OCI-LY3 (cell line): Measurements from ENCODE around the gene WWOX.

ENCODE experiments used
- H2AFZ ChIP-seq: fragments of 200-600, 300-600 bp; shearing (Covaris generic); 2 replicates; pipeline ENCODE4 v1.6.0; 2014; ENCODE audit warnings: antibody characterized with exemption, low read depth, low read length
- H3K27ac ChIP-seq: fragments of 200-600, 300-600 bp; sonication (generic); 2 replicates; pipeline ENCODE4 v1.5.1; 2014; ENCODE audit warnings: mild to moderate bottlenecking, low read length, moderate library complexity, mixed read lengths
- H3K27me3 ChIP-seq: fragments of 200-600, 300-600 bp; sonication (generic); 2 replicates; pipeline ENCODE4 v1.6.1; 2014; ENCODE audit warnings: low read depth, low read length, mixed read lengths
- H3K36me3 ChIP-seq: fragments of 200-600, 300-600 bp; sonication (generic); replicated peaks from 2 replicates; pipeline ENCODE3; 2014; ENCODE audit warnings: low read depth, low read length, mixed read lengths
- H3K4me1 ChIP-seq: fragments of 300-600, 200-600 bp; sonication (generic); 2 replicates; pipeline ENCODE4 v1.6.1; 2014; ENCODE audit warnings: low read length, mixed read lengths
- H3K4me2 ChIP-seq: fragments of 200-600, 300-600 bp; sonication (generic); 2 replicates; pipeline ENCODE4 v1.6.1; 2014; ENCODE audit warnings: low read length, mixed read lengths
- H3K4me3 ChIP-seq: fragments of 300-600, 200-600 bp; sonication (generic); 2 replicates; pipeline ENCODE4 v1.5.1; 2014; ENCODE audit warnings: antibody characterized with exemption, mild to moderate bottlenecking, low read length, moderate library complexity
- H3K79me2 ChIP-seq: fragments of 300-600, 200-600 bp; shearing (Covaris generic); 2 replicates; pipeline ENCODE4 v1.6.1; 2014; ENCODE audit warnings: mild to moderate bottlenecking, low read length, mixed read lengths
- H3K9ac ChIP-seq: fragments of 300-600, 200-600 bp; shearing (Covaris generic); 2 replicates; pipeline ENCODE4 v1.6.0; 2014; ENCODE audit warnings: mild to moderate bottlenecking, low read length, moderate library complexity
- H3K9me3 ChIP-seq: fragments of 200-600, 300-600 bp; shearing (Covaris generic); 2 replicates; pipeline ENCODE4 v1.6.1; 2014; ENCODE audit warnings: low read length, mixed read lengths; ENCODE audit not compliant: insufficient read depth
- H4K20me1 ChIP-seq: fragments of 200-600, 300-600 bp; sonication (generic); 2 replicates; pipeline ENCODE4 v1.6.1; 2016; ENCODE audit warnings: low read length, mixed read lengths; ENCODE audit not compliant: insufficient read depth
- EZH2phosphoT487 ChIP-seq: fragments of 200-600 bp; shearing (Covaris generic); IDR thresholded peaks from 2 replicates; pipeline ENCODE4 v1.6.1; 2018; ENCODE audit warnings: antibody characterized with exemption, mixed run types, low read depth
- TF ChIP-seq, protein P1 (sequence below): fragments of 200-600, 300-600 bp; sonication (generic); IDR thresholded peaks from 2 replicates; pipeline ENCODE4 v1.5.1; 2014; ENCODE audit warnings: antibody characterized with exemption, low read length, low read depth

The WWOX gene

DNA sequence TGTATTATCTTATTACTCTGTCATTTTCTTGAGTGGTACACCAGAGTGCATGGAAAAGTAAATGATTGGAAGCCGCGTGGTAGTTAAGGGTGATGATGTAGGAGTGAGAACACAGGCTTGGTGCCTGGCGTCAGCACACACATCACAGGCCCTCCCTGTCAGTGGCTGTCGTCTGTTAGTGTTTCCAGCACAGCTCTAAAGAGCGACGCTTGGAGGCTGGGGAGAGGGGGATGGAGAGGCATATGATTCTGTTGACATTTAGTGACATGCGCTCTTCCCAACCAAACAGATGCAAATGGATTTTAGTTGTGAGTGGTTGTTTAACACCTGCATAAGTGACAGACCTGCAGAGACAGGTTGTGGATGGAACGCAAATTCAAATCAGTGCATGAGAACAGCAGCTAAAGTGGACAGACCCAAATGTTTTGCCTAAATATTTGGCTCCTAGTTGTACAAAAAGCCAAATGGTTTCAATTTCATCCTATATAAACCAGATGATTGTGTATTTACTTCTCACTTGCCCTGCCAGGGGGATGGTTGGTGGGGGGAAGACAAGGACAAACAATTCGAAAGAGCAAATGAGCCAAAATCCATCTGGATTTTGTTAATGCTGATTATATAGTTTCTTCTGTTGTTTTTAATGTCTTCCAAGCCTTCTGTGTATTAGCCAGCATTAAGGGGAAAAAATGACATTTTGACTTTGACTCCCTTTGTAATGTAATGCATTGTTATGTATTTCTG, 222.3 kb downstream of the WWOX start:
- H2AFZ ChIP-seq: no peak overlapping the region
- no peaks in the 10 kb centered on the region for H4K20me1 ChIP-seq
- no peaks in the 10 kb centered on the region for H3K36me3 ChIP-seq
- no peak overlapping the region for H3K4me3 ChIP-seq
- no peaks in the 10 kb centered on the region for H3K27me3 ChIP-seq
- H3K4me1 ChIP-seq: no peaks in the 10 kb centered on the region
- no peak overlapping the region for H3K27ac ChIP-seq
- H3K79me2 ChIP-seq: no peaks in the 10 kb centered on the region
- H3K4me2 ChIP-seq: no peak overlapping the region
- TF ChIP-seq EZH2phosphoT487: no peak
- TF ChIP-seq, protein P1, sequence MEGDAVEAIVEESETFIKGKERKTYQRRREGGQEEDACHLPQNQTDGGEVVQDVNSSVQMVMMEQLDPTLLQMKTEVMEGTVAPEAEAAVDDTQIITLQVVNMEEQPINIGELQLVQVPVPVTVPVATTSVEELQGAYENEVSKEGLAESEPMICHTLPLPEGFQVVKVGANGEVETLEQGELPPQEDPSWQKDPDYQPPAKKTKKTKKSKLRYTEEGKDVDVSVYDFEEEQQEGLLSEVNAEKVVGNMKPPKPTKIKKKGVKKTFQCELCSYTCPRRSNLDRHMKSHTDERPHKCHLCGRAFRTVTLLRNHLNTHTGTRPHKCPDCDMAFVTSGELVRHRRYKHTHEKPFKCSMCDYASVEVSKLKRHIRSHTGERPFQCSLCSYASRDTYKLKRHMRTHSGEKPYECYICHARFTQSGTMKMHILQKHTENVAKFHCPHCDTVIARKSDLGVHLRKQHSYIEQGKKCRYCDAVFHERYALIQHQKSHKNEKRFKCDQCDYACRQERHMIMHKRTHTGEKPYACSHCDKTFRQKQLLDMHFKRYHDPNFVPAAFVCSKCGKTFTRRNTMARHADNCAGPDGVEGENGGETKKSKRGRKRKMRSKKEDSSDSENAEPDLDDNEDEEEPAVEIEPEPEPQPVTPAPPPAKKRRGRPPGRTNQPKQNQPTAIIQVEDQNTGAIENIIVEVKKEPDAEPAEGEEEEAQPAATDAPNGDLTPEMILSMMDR: no peak
- H3K9me3 ChIP-seq: no peaks in the 10 kb centered on the region
- H3K9ac ChIP-seq: no peak overlapping the region

DNA sequence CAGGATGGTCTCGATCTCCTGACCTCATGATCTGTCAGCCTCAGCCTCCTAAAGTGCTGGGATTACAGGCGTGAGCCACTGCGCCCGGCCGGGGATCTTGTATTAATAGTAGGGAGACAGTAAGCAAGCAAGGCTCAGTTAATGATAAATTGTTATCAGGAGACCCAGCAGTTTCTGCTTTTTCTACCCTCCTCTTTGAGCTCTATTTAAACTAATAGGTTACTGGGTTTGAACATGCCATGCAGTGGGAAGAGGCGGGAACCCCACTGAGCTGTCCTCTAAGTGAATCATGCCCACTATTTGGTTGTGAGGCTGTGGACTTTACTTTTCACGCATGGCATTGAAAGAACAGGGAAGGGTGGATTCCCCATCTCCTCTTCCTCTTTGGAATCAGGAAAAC, 223.9 kb downstream of the WWOX start:
- no peak overlapping the region for H3K27ac ChIP-seq
- TF ChIP-seq, protein P1: no peak
- no peak for TF ChIP-seq EZH2phosphoT487
- no peaks in the 10 kb centered on the region for H3K79me2 ChIP-seq
- no peak overlapping the region for H3K4me3 ChIP-seq
- no peaks in the 10 kb centered on the region for H3K4me1 ChIP-seq
- no peak overlapping the region for H2AFZ ChIP-seq
- H3K9ac ChIP-seq: no peak overlapping the region
- no peak overlapping the region for H3K4me2 ChIP-seq
- H3K36me3 ChIP-seq: no peaks in the 10 kb centered on the region
- no peaks in the 10 kb centered on the region for H3K9me3 ChIP-seq
- H4K20me1 ChIP-seq: no peaks in the 10 kb centered on the region
- H3K27me3 ChIP-seq: no peaks in the 10 kb centered on the region

DNA sequence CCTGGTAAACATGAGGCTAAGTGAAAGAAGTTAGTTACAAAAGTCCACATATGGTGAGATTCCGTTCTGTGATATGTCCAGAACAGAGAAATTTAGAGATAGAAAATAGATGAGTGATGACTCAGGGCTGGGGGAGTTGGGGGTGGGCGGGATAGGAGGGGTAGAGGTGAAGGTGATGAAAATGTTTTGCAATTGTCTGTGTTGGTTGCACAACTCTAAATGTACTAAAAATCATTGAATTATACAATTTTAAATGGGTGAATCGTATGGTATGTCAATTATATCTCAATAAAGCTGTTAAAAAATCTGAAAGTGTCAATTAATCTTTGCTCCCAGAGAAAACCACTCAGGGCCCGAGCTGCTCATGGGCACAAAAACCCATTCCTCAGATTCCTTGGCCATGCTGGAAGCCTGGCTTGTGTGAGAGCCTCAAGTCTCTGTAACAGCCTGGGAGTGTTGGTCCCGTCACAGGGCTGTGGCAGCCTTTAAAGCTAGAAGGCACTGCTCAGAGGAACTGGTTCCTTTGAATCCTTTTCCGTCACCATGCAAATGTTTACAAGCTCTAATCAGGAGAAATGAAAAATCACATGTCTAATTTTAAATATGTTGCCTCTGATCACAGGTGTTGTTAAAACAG, 225.3 kb downstream of the WWOX start:
- Histone ChIP-seq H3K4me1 (no peaks in the 10 kb centered on the region), H3K27ac (no peak overlapping the region), H3K9ac (no peak overlapping the region), H2AFZ (no peak overlapping the region), H4K20me1 (no peaks in the 10 kb centered on the region), H3K4me2 (no peak overlapping the region), H3K27me3 (no peaks in the 10 kb centered on the region), H3K9me3 (no peaks in the 10 kb centered on the region), H3K4me3 (no peak overlapping the region), H3K36me3 (no peaks in the 10 kb centered on the region), H3K79me2 (no peaks in the 10 kb centered on the region)
- no peak for TF ChIP-seq EZH2phosphoT487

DNA sequence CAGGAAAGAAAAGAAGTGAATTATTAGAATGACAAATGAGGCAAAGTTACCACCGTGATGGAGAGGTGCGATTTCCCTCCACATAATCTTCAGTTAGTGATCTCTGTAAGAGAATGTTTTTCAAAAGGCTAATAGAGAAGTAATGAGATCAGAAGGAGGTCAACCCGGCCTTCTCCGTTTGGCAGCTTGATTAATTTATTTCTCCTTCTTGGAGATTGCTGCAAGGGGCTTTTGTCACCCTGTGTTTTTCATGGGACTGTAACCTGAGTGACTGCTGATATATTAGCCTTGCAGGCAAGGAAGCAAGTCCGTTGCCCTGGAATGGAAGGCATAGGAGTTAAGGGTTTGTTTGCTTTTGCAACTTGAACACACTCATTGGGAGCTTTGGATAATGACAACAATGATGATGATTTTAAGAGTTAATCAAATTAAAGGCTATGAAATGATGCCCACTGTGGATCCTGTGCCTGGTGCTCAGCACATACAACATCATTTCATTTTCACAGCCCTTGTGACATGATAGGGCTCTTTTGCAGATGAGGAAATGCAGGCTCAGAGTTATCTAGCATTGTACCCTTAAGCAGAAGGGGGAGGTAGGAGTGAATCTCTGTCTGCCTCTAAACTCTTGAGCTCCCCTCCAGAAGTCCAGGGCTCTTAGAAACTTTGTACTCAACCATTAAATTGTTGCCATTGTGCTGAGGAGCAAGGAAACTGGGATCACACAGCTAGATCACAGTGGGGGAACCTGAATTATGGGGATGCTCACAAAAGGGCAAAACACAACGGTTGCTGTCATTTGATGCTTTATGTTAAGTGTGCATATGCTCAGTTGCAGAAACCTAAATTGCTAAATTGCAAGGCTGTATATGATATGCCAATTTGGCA, 226.3 kb downstream of the WWOX start:
- Histone ChIP-seq H3K4me3 (no peak overlapping the region), H3K27ac (no peak overlapping the region), H3K4me2 (no peak overlapping the region), H3K9ac (no peak overlapping the region), H3K79me2 (no peaks in the 10 kb centered on the region), H3K9me3 (no peaks in the 10 kb centered on the region), H3K27me3 (no peaks in the 10 kb centered on the region), H3K36me3 (no peaks in the 10 kb centered on the region), H2AFZ (no peak overlapping the region), H4K20me1 (no peaks in the 10 kb centered on the region), H3K4me1 (no peaks in the 10 kb centered on the region)
- TF ChIP-seq EZH2phosphoT487: no peak
- TF ChIP-seq, protein P1: no peak
